GM23248 (cell line): ENCODE data around the gene UHMK1.

Experiments used
- EZH2 ChIP-seq: fragments of 200-600 bp; sonication (generic); IDR thresholded peaks from 2 replicates; pipeline ENCODE4 v1.6.1; 2018; ENCODE audit warnings: antibody characterized with exemption, mild to moderate bottlenecking; ENCODE audit not compliant: insufficient read depth, poor library complexity, severe bottlenecking
- EZH2phosphoT487 ChIP-seq: fragments of 200-600 bp; sonication (generic); IDR thresholded peaks from 2 replicates; pipeline ENCODE4 v1.6.1; 2018; ENCODE audit warnings: antibody characterized with exemption, moderate library complexity, mild to moderate bottlenecking, low read depth; ENCODE audit not compliant: insufficient read depth

DNA sequence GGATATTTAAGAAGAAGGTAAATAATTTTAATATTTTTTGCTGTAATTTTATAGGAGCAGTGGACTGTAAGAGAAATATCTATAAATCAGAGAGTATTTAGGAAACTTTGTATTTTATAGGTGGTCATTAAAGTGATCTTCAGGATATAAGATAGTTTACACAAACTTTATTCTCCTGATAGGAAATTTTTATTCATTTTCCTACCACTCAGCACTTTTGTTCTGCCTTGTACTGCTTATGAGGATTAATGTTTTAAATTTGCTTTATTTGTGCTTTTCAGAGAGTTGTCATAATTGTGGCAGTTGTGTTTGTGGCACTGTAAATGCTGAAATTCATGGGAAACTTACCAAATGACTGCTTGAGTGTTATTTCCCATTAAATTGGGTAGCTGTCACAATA, 29.7 kb downstream of the UHMK1 start:
- TF ChIP-seq EZH2 (no peak), EZH2phosphoT487 (no peak)
